Left colon (tissue), 2 donors: ENCODE measurements around the gene NPIPA5. TPM values are rescaled to one million over a fixed set of nuclear protein-coding genes. Genes with fewer than 3 reads are reported as not detected.
"Not testable (repeated sequence)": the region's sequence is repeated elsewhere in the genome, so short reads cannot be mapped to it uniquely, and the experiment has no call there.

Experiments used
- ATAC-seq: fragments of 200-7000 bp; cut with Tn5 transposase; one replicate; pipeline ENCODE4 v1.9.1; 2020; ENCODE audit warnings: mild to moderate bottlenecking, moderate library complexity
- DNase-seq, 2 donors: peaks; one replicate each; pipeline ENCODE4 v3.0.0-alpha.2; 2020
- intact Hi-C, 2 donors: fragments of 100-400 bp; cut with DNase I in 1 of 2; cut with micrococcal nuclease in 1 of 2; formaldehyde crosslinking; loops; one replicate each; pipeline versions ENCODE4 v1.11.2 to v1.14.0; 2022; cut with DNase I, micrococcal nuclease
- total RNA-seq, 2 donors: library from RNA; stranded (reverse); fragmentation: NEBNext Ultra II Directional; extraction: Animal tissue kit (Norgen Biotek cat#: 25700); gene quantifications; one replicate each; pipeline ENCODE4 v1.2.1, GENCODE V29; 2021
- donor health status: DM: no; HTN: no; CAD: no.
- donor health status: DM: yes; HTN: yes; CAD: no.

NPIPA5 gene
- total RNA-seq, 2 donors from 2014 or later: 1.1 to 1.2 TPM

- DNase-seq, ATAC-seq, intact Hi-C loops: not testable (repeated sequence)
Measured at GRCh38 chr16:15323373-15323772, 54.7 kb downstream of the NPIPA5 start.

- ATAC-seq, intact Hi-C loops, DNase-seq: not testable (repeated sequence)
Measured at GRCh38 chr16:15321221-15321620, 56.9 kb downstream of the NPIPA5 start.

GRCh38 chr16:15314562-15314961, 63.5 kb downstream of the NPIPA5 start:
- DNase-seq, ATAC-seq, intact Hi-C loops: not testable (repeated sequence)

Other genes with a start within 250 kb of the NPIPA5 start
- 1 to 10 TPM; 7.5 to 7.6 TPM for gene MPV17L, start 17.5 kb upstream of the NPIPA5 start, total RNA-seq
- 10 to 100 TPM in 1 of 2 donors, 1 to 10 TPM in 1; 5.3 to 10.3 TPM for gene BMERB1, start 56.3 kb upstream of the NPIPA5 start, total RNA-seq